Liver (tissue), 3 donors: ENCODE data around the gene XYLT1.

ENCODE experiments used
- ATF3 ChIP-seq: IDR thresholded peaks from 2 replicates; pipeline ENCODE4 v1.6.1; 2016; ENCODE audit warnings: antibody characterized with exemption
- CTCF ChIP-seq: fragments of 150-350 bp; IDR thresholded peaks from 2 replicates; pipeline ENCODE4 v1.5.1; 2017; ENCODE audit warnings: improper control_type of control experiment, low read depth, low read length; ENCODE audit not compliant: missing input control
- GABPA ChIP-seq, 2 donors: IDR thresholded peaks in 1 of 2; conservative IDR thresholded peaks in 1 of 2; 2 replicates each; pipeline ENCODE4 v1.6.1; 2016; ENCODE audit warnings: antibody characterized with exemption in 2 of 2, mild to moderate bottlenecking in 1 of 2, moderate library complexity in 1 of 2
- HNF4A ChIP-seq, 2 donors: conservative IDR thresholded peaks; 2 replicates each; pipeline ENCODE4 v1.6.1; 2016; ENCODE audit warnings: antibody characterized with exemption in 2 of 2, mild to moderate bottlenecking in 2 of 2
- JUND ChIP-seq, 2 donors: IDR thresholded peaks; 2 replicates each; pipeline ENCODE4 v1.6.1; 2016; ENCODE audit warnings: antibody characterized with exemption in 2 of 2
- MAX ChIP-seq: IDR thresholded peaks from 2 replicates; pipeline ENCODE4 v1.6.1; 2016; ENCODE audit warnings: antibody characterized with exemption
- RAD21 ChIP-seq, 2 donors: IDR thresholded peaks; 2 replicates each; pipeline ENCODE4 v1.6.1; 2016; ENCODE audit warnings: antibody characterized with exemption in 2 of 2, mild to moderate bottlenecking in 2 of 2
- ZBTB33 ChIP-seq: IDR thresholded peaks from 2 replicates; pipeline ENCODE4 v1.6.1; 2016; ENCODE audit warnings: antibody characterized with exemption
- donor health status: healthy.
- donor health status: healthy.

- TF ChIP-seq RAD21 (IDR thresholded peaks at IDR 0.05) (no peak), CTCF (no peak), ZBTB33 (no peak), JUND (IDR thresholded peaks at IDR 0.05) (no peak), MAX (no peak), GABPA (IDR thresholded peaks at IDR 0.05 in 1 of 2, conservative IDR thresholded peaks at IDR 0.05 in 1 of 2) (no peak), ATF3 (no peak), HNF4A (conservative IDR thresholded peaks at IDR 0.05) (no peak)
Measured at GRCh38 chr16:17215306-17215705, 255.5 kb downstream of the XYLT1 start.
